WTC11 (cell line): ENCODE data around the gene HOATZ. TPM values are rescaled to one million over a fixed set of nuclear protein-coding genes. Genes with fewer than 3 reads are reported as not detected.

Experiments used
- ATAC-seq: fragments of 200-7000 bp; cut with Tn5 transposase; 2 replicates; pipeline ENCODE4 v1.10.0; 2021; ENCODE audit warnings: mild to moderate bottlenecking, moderate library complexity
- CTCF ChIA-PET: fragments of 300-600 bp; sonication (Branson Sonifier 250); formaldehyde crosslinking; loops from one replicate; lab custom pipeline; 2021; ENCODE audit warnings: antibody characterized with exemption; lab: Charles Lee
- POLR2A ChIA-PET: fragments of 350-600 bp; sonication (Branson Sonifier 250); formaldehyde crosslinking; loops from one replicate; lab custom pipeline; 2021; ENCODE audit warnings: antibody characterized with exemption; lab: Charles Lee
- DNase-seq: peaks from one replicate; pipeline ENCODE4 v3.0.0; 2021; ENCODE audit warnings: low spot score
- H3K27ac Mint-ChIP-seq: 2 replicates; pipeline ENCODE4 v1.8.0; 2021; ENCODE audit warnings: mixed read lengths
- H3K27me3 Mint-ChIP-seq: 2 replicates; pipeline ENCODE4 v1.8.0; 2021; ENCODE audit warnings: low read depth, mild to moderate bottlenecking, moderate library complexity, mixed read lengths
- H3K36me3 Mint-ChIP-seq: 2 replicates; pipeline ENCODE4 v1.8.0; 2021; ENCODE audit warnings: mixed read lengths
- H3K4me1 Mint-ChIP-seq: 2 replicates; pipeline ENCODE4 v1.8.0; 2022; ENCODE audit warnings: mixed read lengths
- H3K4me3 Mint-ChIP-seq: 2 replicates; pipeline ENCODE4 v1.8.0; 2021; ENCODE audit warnings: mild to moderate bottlenecking, moderate library complexity, mixed read lengths
- H3K9me3 Mint-ChIP-seq: 2 replicates; pipeline ENCODE4 v1.8.0; 2021; ENCODE audit warnings: mixed read lengths
- ARID4B ChIP-seq: sonication (generic); formaldehyde crosslinking; IDR thresholded peaks from 2 replicates; pipeline ENCODE4 v1.8.0; 2023; ENCODE audit warnings: missing genetic modification reagents, mild to moderate bottlenecking, borderline replicate concordance
- E2F4 ChIP-seq: sonication (generic); formaldehyde crosslinking; IDR thresholded peaks from 2 replicates; pipeline ENCODE4 v1.8.1; 2022; ENCODE audit warnings: low read depth, mild to moderate bottlenecking, moderate library complexity, missing genetic modification reagents, borderline replicate concordance
- ERG ChIP-seq: fragments of 250-450 bp; sonication (Bioruptor Pico); IDR thresholded peaks from 2 replicates; pipeline ENCODE4 v1.8.0; 2021; ENCODE audit warnings: mild to moderate bottlenecking
- FOXP4 ChIP-seq: sonication (generic); formaldehyde crosslinking; IDR thresholded peaks from 2 replicates; pipeline ENCODE4 v1.8.0; 2022; ENCODE audit warnings: mild to moderate bottlenecking, missing genetic modification reagents
- HMGA2 ChIP-seq: fragments of 250-450 bp; sonication (Bioruptor Pico); IDR thresholded peaks from 2 replicates; pipeline ENCODE4 v1.4.0; 2021; ENCODE audit warnings: mild to moderate bottlenecking, moderate library complexity
- NR1H2 ChIP-seq: sonication (generic); formaldehyde crosslinking; IDR thresholded peaks from 2 replicates; pipeline ENCODE4 v1.9.0; 2021; ENCODE audit warnings: mild to moderate bottlenecking, moderate library complexity, missing genetic modification reagents
- SP1 ChIP-seq: sonication (generic); formaldehyde crosslinking; conservative IDR thresholded peaks from 2 replicates; pipeline ENCODE4 v1.8.1; 2022; ENCODE audit warnings: missing genetic modification reagents
- STAT6 ChIP-seq: sonication (generic); formaldehyde crosslinking; conservative IDR thresholded peaks from 2 replicates; pipeline ENCODE4 v1.8.1; 2023; ENCODE audit warnings: mild to moderate bottlenecking, low read depth, missing genetic modification reagents, moderate library complexity
- TEAD1 ChIP-seq: sonication (generic); formaldehyde crosslinking; IDR thresholded peaks from 2 replicates; pipeline ENCODE4 v1.8.0; 2022; ENCODE audit warnings: mild to moderate bottlenecking, missing genetic modification reagents
- TEAD4 ChIP-seq: sonication (generic); formaldehyde crosslinking; IDR thresholded peaks from 2 replicates; pipeline ENCODE4 v1.8.0; 2022; ENCODE audit warnings: mild to moderate bottlenecking, missing genetic modification reagents
- USF1 ChIP-seq: sonication (generic); formaldehyde crosslinking; IDR thresholded peaks from 2 replicates; pipeline ENCODE4 v1.8.0; 2022; ENCODE audit warnings: mild to moderate bottlenecking, missing genetic modification reagents
- ZNF281 ChIP-seq: sonication (generic); formaldehyde crosslinking; IDR thresholded peaks from 2 replicates; pipeline ENCODE4 v1.8.0; 2023; ENCODE audit warnings: mild to moderate bottlenecking, missing genetic modification reagents
- ZNF512 ChIP-seq: sonication (generic); formaldehyde crosslinking; IDR thresholded peaks from 2 replicates; pipeline ENCODE4 v1.8.1; 2022; ENCODE audit warnings: missing genetic modification reagents, borderline replicate concordance
- total RNA-seq: library from RNA; stranded (reverse); gene quantifications from 3 replicates; pipeline ENCODE4 v1.2.3, GENCODE V29; 2021

HOATZ gene
- total RNA-seq, 1 experiment from 2014 or later = not detected

- DNase-seq = no peak
- Mint-ChIP-seq H3K27ac (no peak overlapping the region), H3K36me3 (peaks cover 4% of the 10 kb centered on the region), H3K4me1 (peaks cover 17% of the 10 kb centered on the region), H3K4me3 (no peak overlapping the region), H3K27me3 (no peaks in the 10 kb centered on the region; the same call in none of the 2 replicates)
- CTCF ChIA-PET = no interaction called here
- no peak for ATAC-seq
- no peak for TF ChIP-seq ZNF512
- no peak for TF ChIP-seq HMGA2 (CRISPR knock-in tag)
- no peak for TF ChIP-seq FOXP4 (CRISPR knock-in tag)
- no peak for TF ChIP-seq ARID4B (CRISPR knock-in tag)
- no peak for TF ChIP-seq ERG (CRISPR knock-in tag)
- no peak for TF ChIP-seq USF1 (CRISPR knock-in tag)
- no peak for TF ChIP-seq NR1H2 (CRISPR knock-in tag)
- no peak for TF ChIP-seq TEAD1 (CRISPR knock-in tag)
- TF ChIP-seq STAT6 (CRISPR knock-in tag) = no peak
- TF ChIP-seq TEAD4 = no peak
- TF ChIP-seq SP1 = no peak
- no peak for TF ChIP-seq E2F4 (CRISPR knock-in tag)
- no peak for TF ChIP-seq ZNF281
- TF ChIP-seq, all 79 proteins: peak for 0
- POLR2A ChIA-PET = no interaction called here
- 0 out of 2 replicates have a peak, but pooled peaks cover 5% of the 10 kb centered on the region for H3K9me3 Mint-ChIP-seq
These were observed 70.8 kb downstream of the HOATZ start for GRCh38 chr11:111585371-111585770.
